ENCODE results near the gene CACNG7.

Gene CACNG7

GRCh38 chr19:53906211-53907192, 2.6 kb upstream of the CACNG7 start:
- H3K4me3 ChIP-seq (ENCODE audit: low read length), result no peak overlapping the region
- no peak for TF ChIP-seq ZNF274 (IDR thresholded peaks at IDR 0.05; ENCODE audit: low read depth, low read length)

- TF ChIP-seq ZNF274 (IDR thresholded peaks at IDR 0.05; ENCODE audit: low read depth, low read length), result no peak
- no peak overlapping the region for H3K4me3 ChIP-seq (ENCODE audit: low read length)
Observed at GRCh38 chr19:53907193-53907581, 1.9 kb upstream of the CACNG7 start.

GRCh38 chr19:53907690-53908089, 1.4 kb upstream of the CACNG7 start:
- H3K4me3 ChIP-seq (ENCODE audit: low read length), result no peak overlapping the region
- no peak for TF ChIP-seq ZNF274 (IDR thresholded peaks at IDR 0.05; ENCODE audit: low read depth, low read length)

- H3K4me3 ChIP-seq (ENCODE audit: low read length), result no peak overlapping the region
- TF ChIP-seq ZNF274 (IDR thresholded peaks at IDR 0.05; ENCODE audit: low read depth, low read length), result no peak
Observed at GRCh38 chr19:53908106-53908934, 758 bp upstream of the CACNG7 start.

- no peak overlapping the region for H3K4me3 ChIP-seq (ENCODE audit: low read length)
- TF ChIP-seq ZNF274 (IDR thresholded peaks at IDR 0.05; ENCODE audit: low read depth, low read length), result no peak
Observed at GRCh38 chr19:53909471-53910169, 542 bp downstream of the CACNG7 start.

- no peak overlapping the region for H3K4me3 ChIP-seq (ENCODE audit: low read length)
- no peak for TF ChIP-seq ZNF274 (IDR thresholded peaks at IDR 0.05; ENCODE audit: low read depth, low read length)
Observed at GRCh38 chr19:53910170-53910518, 1.1 kb downstream of the CACNG7 start.

GRCh38 chr19:53912653-53913052, 3.6 kb downstream of the CACNG7 start:
- H3K4me3 ChIP-seq (ENCODE audit: low read length), result no peak overlapping the region
- TF ChIP-seq ZNF274 (IDR thresholded peaks at IDR 0.05; ENCODE audit: low read depth, low read length), result no peak

GRCh38 chr19:53915000-53915399, 5.9 kb downstream of the CACNG7 start:
- TF ChIP-seq ZNF274 (IDR thresholded peaks at IDR 0.05; ENCODE audit: low read depth, low read length), result no peak
- H3K4me3 ChIP-seq (ENCODE audit: low read length), result no peak overlapping the region

GRCh38 chr19:53916004-53916403, 6.9 kb downstream of the CACNG7 start:
- TF ChIP-seq ZNF274 (IDR thresholded peaks at IDR 0.05; ENCODE audit: low read depth, low read length), result no peak
- no peak overlapping the region for H3K4me3 ChIP-seq (ENCODE audit: low read length)

- no peak overlapping the region for H3K4me3 ChIP-seq (ENCODE audit: low read length)
- no peak for TF ChIP-seq ZNF274 (IDR thresholded peaks at IDR 0.05; ENCODE audit: low read depth, low read length)
Observed at GRCh38 chr19:53917356-53917755, 8.3 kb downstream of the CACNG7 start.

- TF ChIP-seq ZNF274 (IDR thresholded peaks at IDR 0.05; ENCODE audit: low read depth, low read length), result no peak
- no peak overlapping the region for H3K4me3 ChIP-seq (ENCODE audit: low read length)
Observed at GRCh38 chr19:53927739-53928138, 18.7 kb downstream of the CACNG7 start.

GRCh38 chr19:53936029-53936428, 27.0 kb downstream of the CACNG7 start:
- H3K4me3 ChIP-seq (ENCODE audit: low read length), result no peak overlapping the region
- no peak for TF ChIP-seq ZNF274 (IDR thresholded peaks at IDR 0.05; ENCODE audit: low read depth, low read length)

GRCh38 chr19:53942001-53942786, 33.1 kb downstream of the CACNG7 start:
- no peak overlapping the region for H3K4me3 ChIP-seq (ENCODE audit: low read length)
- TF ChIP-seq ZNF274 (IDR thresholded peaks at IDR 0.05; ENCODE audit: low read depth, low read length), result no peak
